Activated T-helper 1 cell treated with anti-CD3 and anti-CD28 coated beads, Interleukin-2, amount 50 U/mL, for 16 hours (primary cell): Measurements from ENCODE around the gene DOK3.

Experiments
- DNase-seq, 2 donors: peaks; one replicate each; pipeline ENCODE4 v3.0.0-alpha.2; 2020; ENCODE audit warnings: low read depth in 1 of 2, low spot score in 1 of 2

DOK3 gene

DNA sequence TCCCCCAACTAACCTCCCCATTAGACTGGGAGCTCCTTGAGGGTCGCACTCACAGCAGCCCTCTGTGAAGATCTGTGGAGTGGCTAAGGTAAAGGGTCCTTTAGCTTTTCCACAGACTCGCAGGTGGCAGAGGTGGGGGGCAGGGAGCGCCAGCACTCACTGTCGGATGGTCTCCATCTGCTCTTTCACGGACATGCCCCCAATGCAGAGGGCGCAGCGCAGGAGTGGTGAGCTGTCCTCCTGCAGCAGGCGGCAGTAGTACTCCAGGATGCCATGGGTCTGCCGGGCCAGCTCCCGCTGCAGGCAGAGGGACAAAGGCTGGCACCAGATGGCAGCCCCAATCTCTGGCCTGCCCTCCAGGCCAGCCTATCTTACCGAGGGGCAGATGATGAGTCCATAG, 4.9 kb upstream of the DOK3 start:
- DNase-seq = no peak

DNA sequence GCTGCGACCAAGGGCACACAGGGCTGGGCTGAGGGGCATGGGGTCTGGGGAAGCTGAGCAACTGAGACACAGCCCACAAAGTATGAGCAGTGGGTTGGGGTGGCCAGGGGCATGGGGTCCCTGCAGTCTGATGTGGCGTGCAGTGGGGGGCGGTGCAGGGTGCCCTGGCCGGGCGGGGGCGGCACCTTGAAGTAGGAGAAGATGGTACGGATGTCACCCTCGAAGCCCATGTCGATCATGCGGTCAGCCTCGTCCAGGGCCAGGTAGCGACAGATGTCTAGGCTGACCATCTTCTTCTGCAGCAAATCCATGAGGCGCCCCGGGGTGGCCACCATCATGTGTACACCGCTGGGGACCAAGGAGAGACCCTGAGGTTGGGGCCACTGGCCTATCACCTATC, 3.9 kb upstream of the DOK3 start:
- DNase-seq = no peak

DNA sequence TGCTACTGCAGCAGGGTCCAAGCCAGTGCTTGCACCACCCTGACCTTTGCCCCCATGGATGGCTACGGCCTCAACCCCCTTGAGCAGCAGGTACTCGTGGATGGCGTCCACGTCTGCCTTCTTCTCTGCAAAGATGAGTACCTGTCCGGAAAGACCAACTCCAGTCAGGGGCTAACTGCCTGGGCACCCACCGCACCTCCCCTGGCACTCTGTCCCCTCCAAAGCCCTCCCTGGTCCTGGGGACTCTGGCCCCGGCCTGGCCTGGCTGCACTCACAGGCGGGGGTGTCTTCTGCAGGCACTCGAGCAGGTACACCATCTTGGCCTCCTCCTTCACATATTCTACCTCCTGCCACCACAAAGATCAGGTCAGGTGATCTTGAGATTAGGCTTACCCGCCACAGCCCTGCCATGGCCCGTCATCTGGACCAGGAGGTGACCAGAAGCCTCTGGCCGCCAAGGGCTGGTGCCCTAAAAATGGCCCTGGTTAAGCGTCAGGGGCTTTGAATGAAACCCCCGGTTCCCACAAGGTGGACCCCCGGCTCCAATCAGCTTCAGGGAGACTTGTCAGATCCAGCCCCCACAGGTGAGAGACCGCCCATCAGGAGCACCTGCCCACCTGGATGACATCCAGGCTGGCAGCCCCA, 3.2 kb upstream of the DOK3 start:
- no peak for DNase-seq

DNA sequence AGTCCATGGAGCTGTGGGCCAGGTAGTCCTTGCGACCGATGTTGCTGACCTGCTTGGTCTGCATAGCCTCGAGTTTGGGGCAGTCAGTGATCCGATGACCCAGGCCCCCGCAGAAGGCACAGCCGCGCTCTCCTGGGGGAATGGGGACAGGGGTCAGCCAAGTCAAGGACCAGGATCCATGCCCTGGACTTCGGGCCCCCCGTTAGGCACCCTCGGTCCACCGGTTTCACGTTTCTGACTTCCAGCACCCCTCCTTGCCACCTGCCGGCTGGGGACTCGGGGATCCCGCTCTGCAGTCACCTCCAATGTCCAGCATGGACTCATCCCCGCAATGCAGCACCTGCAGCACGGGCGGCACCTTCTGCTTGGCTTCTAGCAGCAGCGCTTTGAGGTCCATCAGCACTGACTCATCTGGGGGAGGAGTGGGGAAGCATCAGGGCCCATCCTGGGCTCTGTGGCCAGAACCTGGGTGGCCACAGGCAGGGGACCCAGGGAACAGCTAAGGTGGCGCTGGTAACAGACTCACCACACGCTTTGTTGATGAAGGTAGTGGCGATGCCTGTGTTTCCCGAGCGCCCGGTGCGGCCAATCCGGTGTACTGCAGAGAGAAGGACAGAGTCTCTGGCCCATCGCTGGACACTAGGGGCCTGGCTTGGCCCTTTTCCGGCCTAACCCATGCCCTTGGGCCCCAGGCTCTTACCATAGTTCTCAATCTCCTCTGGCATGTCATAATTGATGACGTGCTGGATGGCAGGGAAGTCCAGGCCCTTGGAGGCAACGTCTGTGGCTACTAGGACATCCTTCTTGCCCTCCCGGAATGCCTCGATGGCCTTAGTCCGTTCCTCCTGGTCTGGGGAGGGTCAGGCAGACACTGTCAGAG, 2.4 kb upstream of the DOK3 start:
- no peak for DNase-seq

DNA sequence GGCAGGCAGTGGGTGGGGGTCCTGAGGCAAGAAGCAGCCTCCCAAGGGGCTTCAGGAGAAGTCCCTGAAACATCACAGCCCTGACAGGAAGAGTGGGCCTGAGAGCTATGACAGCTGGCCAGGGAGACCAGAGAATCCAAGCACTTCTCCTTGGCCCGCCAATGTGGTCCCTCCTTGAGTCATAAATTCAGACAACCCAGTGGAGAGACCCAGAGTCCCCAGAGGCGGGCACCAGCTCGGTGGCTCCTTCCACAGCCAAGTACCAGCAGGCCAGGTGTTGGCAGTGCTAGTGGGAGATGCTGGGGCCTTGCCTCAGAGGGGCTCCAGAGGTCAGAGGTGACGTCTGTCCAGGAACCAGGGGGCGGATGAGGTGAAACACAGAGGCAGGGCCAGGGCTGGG, 1.6 kb upstream of the DOK3 start:
- no peak for DNase-seq

DNA sequence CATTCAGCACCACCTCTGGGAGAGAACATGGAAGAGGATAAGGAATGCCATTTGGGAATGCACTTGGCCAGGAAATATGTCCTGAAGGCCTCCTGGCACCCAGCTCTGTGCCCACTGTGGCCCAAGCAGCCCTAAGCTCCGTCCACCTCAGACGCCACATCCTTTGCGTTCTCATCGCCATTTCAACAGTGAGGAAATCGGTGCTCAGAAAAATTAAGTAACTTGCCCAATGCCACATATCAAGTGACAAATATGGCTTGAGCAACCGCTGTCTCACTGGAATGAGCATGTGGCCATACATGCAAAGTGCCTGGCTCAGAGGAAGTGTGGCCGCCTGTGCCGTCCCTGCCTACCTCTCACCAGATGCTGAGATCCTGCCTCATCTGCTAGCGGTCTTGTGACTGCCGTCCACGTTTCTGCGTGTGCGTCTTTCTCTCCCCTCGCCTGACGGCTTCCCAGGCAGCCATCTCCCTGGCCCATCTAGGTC, 984 bp upstream of the DOK3 start:
- no peak for DNase-seq

DNA sequence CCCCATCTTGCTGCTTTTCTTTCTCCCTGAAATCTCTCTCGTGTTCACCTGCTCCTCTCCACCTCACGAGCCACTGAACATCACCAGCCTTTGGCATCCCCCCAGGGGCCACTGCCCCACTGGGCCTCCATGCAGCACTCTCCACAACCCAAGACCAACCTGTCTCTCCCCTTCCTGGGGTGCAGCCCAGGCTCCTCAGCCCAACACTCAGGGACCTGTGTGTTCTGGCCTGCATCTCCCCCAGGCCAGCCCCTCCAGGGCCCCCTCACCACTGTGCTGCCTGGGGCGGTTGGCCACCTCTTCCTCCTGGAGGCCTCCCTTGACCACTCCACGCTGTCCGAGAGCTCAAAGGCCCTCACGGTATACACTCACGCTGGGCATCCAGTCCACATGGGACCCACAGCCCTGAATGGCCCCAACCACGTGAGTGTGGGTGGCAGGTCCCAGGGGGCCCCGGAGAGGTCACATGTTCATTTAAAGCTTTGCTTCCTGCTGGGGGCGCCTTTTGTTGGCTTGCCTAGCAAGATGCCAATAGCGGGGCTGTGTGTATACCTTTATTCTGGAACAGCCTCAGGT, 453 bp upstream of the DOK3 start:
- DNase-seq = no peak

DNA sequence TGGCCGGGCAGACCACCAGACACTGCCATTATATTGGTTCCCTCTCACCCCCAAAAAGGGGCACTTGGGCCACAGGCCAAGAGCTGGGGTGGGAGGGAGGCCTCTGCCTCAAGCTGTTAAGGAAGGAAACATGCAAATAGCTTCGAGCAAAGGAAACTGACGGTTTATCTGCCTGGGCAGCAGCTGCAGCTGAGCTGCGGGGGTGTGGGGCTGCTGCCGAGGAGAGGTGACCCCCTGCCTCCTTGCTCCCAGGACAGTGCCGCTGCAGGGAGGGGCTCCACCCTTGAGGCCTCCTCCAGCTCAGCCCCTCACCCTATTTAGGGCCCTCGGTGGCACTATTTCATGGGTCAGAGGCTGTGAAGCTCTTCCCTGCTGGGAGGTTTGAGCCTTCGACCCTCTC, 789 bp downstream of the DOK3 start:
- no peak for DNase-seq

DNA sequence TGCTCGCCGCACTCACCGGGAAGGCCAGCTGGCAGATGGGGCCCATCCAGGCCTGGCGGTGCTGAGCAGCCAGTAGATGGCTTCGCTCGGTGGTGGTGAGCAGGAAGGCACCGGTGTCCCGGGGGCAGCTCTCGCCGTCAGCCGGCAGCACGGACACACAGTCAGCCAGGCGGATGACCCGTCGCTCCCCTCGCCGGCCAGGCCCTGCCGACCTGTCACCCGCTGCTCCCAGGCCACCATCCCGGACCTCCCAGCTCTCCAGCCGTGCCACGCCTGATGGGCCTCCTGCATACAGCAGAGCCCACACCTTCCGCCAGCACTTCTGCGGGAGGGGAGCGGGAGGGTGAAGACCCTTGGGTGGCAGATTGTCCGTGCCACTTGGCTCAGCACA, 1.4 kb downstream of the DOK3 start:
- no peak for DNase-seq

DNA sequence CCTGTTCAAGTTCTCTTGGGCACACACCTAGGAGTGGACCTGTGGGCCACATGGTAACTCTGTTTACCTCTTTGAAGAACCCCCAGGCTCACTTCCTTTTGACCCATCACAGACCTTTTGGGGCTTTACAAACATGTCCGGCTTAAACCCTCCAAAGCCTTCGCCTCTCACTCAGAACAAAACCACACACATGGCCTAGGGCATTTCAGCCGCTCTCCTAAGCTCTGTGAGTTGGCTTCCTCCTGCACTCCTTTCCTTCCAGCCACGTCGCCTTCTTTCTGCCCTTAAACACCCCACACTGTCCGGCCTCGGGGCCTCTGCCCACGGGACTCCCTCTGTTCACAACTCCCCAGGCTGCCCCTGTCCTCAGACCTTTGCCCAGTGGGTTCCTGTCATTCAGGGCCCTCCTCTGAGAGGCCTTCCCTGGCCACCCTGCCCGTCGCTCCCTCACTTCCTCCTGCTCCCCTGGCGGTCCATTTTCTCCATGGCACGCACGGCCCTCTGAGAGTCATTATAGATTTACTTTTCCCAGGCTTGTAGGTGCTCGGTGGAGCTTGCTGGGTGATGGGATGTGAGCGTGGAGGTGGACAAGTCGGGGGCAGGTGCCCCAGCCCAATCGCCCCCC, 1.9 kb downstream of the DOK3 start:
- no peak for DNase-seq

DNA sequence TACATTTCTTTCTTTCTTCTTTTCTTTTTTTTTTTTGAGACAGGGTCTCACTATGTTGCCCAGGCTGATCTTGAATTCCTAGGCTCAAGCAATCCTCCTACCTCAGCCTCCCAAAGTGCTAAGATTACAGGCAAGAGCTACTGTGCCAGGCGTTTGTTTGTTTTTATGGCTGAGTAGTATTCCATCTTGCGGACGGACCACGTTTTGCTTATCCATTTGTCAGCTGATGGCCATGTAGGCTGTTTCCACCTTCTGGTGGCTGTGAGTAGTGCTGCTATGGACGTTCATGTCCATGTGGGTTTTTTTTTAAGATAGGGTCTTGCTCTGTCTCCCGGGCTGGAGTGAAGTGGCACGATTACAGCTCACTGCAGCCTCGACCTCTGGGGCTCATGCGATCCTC, 2.5 kb downstream of the DOK3 start:
- no peak for DNase-seq

DNA sequence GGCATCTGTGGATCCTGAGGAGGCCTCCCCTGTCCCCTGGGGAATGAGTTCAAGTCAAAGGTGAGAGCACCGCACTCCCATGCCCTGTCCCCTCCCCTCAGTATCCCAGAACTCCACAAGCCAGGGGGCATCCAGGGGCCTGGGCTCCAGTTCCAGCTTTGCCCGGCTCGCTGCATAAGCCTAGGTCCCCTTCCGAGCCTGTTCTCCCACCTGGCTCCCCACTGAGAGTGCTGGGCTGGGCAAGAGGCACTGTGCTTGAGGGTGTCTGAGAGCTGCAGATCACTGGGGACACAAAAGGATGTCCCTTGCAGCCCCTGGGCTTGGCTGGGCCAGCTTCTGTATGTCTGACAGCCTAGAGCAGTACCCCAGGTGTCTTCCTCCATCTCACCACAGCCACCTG, 4.6 kb downstream of the DOK3 start:
- DNase-seq = no peak

DNA sequence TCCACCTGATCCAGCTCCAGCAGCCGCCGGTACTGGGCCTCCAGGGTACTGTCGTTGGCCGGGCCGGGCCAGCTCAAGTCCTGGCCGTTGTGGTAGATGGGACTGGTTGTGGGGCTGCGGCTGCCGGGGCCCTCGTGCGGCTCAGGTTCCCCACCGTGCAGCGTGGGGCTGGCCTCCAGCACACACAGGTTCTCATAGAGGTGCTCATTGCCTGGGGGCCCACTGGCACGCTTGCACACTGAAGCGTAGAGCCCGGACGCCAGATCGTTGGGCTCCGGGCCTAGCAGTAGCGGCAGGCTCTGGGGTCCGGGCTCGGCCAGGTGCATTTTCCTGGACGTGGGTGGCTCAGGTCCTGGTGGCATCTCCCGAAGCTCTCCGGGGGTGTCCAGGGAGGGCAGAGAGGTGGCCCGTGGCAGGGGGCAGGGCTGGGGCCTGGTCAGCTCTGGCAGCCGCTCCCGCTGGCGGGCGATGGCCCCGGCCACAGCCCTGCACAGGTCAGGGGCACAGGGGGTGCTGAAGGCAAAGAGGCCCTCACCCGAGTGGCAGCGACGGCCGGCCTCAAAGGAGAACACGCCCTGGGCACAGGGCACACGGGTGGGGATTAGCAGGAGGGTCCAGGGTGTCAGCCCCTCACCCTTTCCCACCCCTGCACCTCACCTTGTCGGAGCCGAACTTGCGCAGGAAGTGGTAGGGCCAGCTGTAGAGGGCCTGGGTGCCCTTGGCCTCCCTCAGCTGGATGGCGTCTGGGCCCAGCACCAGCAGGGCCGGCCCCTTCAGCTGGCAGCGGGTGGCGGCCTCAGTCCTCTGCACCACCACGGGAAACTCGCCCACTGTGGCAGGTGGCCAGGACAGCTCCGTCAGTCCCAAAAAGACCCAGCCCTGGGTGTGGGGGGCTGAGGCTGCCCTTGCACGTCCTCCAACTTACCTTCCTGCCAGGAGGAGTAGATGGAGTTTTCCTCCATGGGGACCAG, 5.3 kb downstream of the DOK3 start:
- DNase-seq = no peak

DNA sequence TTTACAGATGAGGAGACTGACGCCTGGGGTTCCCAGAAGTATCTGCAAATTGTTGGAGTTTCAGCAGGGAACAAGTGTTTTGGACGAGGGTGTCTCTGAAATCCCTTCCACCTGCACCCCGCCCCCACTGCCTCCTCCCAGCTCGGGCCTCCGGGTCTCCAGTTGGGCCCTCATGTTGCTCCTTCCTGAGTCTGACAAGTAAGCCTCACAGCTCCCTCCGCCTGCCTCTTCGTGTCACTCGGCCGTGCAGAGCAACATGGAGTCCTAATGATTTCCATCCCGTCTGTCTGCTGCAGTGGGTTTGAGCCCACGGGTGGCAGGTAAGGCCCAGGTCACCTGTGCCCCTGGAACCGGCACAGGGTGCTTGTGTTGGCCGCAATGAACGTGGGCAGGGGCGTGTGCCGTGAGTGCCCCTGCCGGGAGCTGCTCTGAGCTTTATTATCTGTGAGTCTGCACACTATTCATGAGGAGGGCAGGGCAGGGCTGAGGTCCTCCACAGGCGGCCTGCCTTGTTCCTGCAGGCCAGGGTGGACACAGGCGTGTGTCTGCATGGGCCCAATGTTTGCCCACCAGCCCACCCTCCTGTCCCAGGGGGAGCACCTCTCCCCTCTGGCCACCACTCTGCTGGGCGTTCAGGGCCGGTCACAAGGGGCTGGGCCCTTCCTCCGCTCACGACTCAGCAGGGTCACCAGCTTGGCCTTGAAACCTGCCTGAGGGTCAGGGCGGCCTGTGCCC, 6.1 kb downstream of the DOK3 start:
- no peak for DNase-seq

DNA sequence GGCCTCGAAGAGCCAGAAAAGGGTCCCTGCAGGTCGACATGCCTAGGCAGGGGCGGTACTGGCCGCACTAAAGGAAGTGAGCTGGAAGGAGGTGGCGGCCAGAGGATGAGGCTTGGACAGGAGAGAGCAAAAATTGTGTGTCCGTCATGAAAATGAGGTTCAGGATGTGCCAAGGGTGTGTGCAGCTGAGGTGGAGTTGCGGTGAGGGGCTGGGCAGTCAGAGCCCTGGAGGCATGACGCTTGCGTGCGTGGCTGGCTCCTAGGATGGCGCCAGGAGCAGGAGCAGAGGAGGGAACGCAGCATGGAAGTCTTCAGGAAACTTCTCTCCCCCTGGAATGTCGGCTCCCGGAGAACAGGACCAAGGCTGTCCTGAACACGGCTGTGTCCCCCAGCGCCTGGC, 6.7 kb downstream of the DOK3 start:
- no peak for DNase-seq

DNA sequence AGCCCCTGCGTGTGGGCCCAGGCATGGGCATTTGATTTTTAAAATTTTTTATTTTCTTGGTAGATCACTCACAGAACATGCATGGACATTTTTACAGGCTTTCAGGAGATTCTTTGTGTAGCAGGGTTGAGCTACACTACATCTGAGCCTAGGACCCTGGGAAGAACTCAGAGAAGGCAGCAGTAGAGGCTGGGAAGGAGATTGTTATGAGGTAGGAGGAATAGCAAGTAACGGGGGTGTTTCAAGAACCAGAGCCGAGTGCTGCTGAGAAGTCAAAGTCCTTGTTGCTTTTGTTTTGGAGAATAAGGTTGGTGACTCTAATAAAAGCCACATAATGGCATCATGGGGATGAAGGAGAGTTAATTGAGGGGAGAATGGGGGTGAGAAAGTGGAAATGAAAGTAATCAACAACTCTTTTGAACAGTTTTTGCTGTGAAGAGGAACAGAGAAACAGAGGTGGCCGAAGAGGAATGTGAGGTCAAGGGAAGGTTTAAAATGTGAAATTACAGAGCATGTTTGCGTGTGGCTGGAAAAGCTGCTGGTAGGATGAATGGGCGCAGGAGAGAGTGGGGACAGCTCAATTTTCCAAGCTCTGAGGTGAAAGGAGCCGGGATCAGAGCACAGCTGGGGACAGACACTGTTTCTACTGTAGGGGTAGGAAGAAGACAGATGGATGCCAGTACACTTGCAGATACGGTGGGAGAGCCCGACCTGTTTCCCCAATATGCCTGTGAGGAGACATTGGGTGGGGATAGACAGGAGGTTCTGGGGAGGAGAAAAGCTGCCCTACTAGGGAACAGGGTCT, 7.5 kb downstream of the DOK3 start:
- DNase-seq = no peak

DNA sequence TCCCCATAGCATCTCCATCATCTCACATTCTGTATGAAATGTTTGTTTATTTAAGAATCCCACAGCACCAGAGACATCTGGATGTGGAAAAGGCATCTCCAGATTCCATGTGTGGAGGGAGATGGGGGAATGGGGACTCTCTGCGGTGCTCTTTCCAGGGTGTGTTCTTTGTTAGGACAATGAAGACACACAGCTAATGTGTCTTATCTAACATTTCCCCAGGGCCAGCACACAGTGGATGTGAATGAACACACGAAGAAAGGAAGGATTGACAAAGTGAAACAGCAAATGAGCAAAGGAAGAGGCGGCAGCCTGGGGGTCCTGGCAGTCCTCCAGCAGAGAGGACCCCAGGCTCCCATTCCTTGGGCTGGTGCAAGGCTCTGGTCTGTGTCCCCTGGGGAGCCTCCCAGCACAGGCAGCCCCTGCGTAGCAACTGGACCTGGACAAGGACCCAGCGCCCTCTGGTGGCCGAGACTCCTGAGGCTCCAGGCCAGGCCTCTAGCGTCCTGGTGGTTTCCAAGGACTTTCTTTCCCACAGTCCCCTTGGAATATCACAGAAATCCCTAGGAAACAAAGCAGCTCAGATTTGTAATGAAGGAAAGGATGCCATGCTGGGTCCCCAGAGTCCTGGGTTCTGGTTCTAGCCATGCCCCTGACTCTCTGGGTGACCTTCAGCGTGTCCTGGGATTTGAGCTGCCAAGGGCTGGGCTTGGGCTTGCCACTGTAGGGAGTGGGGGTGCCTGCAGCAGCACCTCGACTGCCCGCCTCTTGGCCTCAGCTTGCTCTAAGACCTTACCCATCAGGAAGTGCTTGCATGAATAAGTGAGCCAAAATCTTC, 8.7 kb downstream of the DOK3 start:
- DNase-seq = peak; percentile 75 to 82

DNA sequence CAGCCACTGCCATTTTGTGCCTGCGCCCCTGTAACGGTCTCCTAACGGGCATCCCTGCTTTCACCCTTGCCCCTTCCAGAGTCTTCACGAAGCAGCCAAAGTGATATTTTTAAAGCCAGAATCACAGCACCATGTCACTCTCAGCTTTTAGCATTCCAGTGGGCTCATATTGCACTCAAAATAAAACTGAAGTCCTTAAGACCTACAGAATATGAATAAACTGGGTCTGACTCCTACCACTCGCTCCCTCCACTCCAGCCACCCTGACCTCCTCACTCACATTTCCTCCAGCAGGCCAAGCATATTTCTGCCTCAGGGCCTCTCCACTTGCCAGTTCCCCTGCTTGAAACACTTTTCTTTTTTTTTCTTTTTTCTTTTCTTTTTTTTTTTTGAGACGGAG, 9.8 kb downstream of the DOK3 start:
- no peak for DNase-seq
